NCI-H1436 (cell line): ENCODE measurements around the gene MACF1.
"Not testable (repeated sequence)": the region's sequence is repeated elsewhere in the genome, so short reads cannot be mapped to it uniquely, and the experiment has no call there.

ENCODE experiments used
- DNase-seq: peaks from one replicate; lab custom pipeline; 2025; lab: John Stamatoyannopoulos, UW

MACF1 gene

GRCh38 chr1:39422614-39423013 is 218.1 kb downstream of the MACF1 start:
- no peak for DNase-seq

GRCh38 chr1:39425151-39425550 is 220.7 kb downstream of the MACF1 start:
- DNase-seq: no peak

DNA sequence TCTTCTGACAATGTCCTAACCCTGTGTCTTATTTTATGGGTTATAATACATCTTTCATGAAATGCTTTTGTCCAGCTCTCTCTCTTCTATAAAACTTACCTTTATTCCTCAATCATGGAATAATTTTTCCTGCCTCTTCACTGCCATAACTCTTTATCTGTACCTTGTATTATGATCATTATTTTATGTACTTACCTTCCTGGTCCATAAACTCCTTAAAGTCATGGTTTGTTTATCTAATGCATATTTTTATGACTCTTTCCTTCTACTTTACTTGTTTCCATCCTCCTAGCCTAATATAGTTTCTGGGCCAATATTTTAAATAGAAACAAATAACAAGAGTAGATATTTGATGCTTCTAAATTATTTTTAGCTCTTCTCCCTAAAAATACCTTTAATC is 221.1 kb downstream of the MACF1 start:
- no peak for DNase-seq

DNA sequence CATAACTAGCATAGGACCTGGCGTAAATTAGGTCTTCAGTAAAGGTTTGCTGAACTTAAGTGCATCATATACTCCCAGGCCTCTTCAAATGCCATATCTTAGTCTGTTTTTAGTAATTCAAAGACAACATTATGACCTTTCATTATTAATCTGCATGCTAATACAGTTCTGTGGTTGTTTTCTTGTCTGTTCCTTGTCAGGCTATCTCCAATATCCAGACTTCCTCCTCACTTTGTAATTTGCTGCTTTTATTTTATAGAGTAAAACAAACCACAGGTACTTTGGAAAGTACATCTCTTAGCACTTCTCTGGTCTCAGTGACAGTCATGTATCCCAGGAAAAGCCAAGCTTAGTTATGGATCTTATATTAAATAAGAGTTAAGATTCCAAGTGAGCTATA is 221.9 kb downstream of the MACF1 start:
- DNase-seq: no peak

- no peak for DNase-seq
These were observed 222.9 kb downstream of the MACF1 start for GRCh38 chr1:39427374-39427773.

DNA sequence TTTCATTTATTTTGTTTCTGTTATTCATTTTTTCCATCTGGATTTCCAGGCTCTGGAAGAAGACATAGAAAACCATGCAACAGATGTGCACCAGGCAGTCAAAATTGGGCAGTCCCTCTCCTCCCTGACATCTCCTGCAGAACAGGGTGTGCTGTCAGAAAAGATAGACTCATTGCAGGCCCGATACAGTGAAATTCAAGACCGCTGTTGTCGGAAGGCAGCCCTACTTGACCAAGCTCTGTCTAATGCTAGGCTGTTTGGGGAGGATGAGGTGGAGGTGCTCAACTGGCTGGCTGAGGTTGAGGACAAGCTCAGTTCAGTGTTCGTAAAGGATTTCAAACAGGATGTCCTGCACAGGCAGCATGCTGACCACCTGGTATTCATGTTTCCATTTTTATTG is 223.4 kb downstream of the MACF1 start:
- no peak for DNase-seq

GRCh38 chr1:39431927-39432326 is 227.4 kb downstream of the MACF1 start:
- DNase-seq: no peak

GRCh38 chr1:39434797-39435395 is 230.4 kb downstream of the MACF1 start:
- DNase-seq: no peak

GRCh38 chr1:39435597-39435996 is 231.1 kb downstream of the MACF1 start:
- no peak for DNase-seq

GRCh38 chr1:39436842-39437241 is 232.3 kb downstream of the MACF1 start:
- no peak for DNase-seq

DNA sequence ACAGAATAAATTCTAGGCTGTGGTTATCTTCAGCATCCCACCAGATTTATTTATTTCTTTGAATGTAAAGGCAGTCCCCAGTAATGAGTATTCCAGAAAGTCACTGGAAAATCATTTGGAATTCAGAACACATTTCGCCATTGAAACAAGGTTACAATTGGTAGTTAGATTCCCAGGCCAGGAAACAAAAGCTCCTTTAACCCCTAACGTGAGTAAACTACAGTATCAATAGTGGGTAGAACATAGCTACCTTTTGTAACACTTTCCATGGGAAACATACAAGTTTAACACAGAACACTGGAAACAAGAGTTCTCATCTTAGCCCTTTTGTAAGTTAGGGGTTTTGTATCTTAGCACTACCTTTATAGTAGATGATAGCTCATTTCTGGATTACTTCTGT is 233.5 kb downstream of the MACF1 start:
- DNase-seq: no peak

- no peak for DNase-seq
These were observed 236.4 kb downstream of the MACF1 start for GRCh38 chr1:39440856-39441255.

DNA sequence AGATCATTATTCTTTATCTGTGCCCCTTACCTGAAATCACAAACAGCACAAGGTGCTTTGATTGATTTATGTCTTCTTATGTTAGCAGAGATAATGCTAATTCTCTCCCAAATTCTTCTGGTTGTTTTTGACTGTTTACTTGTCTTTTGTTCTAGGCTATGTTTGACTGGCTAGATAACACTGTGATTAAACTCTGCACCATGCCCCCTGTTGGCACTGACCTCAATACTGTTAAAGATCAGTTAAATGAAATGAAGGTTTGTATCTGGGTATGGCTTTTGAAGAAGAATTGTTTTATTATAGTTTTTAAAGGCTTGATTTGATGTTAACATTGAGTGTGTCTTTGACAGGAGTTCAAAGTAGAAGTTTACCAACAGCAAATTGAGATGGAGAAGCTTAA is 237.3 kb downstream of the MACF1 start:
- DNase-seq: no peak

DNA sequence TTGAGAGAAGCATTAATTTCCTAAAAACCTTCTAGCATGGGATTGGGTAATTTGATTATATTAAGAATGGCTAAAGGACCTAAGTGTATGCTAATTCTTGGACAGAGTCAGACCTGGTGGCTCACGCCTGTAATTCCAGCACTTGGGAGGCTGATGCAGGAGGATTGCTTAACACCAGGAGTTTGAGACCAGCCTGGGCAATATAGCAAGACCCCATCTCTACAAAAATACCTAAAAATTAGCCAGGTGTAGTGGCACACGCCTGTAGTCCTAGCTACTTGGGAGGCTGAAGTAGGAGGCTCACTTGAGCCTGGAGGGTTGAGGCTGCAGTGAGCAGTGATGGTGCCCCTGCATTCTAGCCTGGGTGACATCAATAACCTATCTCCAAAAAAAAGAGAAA is 241.1 kb downstream of the MACF1 start:
- DNase-seq: no peak

DNA sequence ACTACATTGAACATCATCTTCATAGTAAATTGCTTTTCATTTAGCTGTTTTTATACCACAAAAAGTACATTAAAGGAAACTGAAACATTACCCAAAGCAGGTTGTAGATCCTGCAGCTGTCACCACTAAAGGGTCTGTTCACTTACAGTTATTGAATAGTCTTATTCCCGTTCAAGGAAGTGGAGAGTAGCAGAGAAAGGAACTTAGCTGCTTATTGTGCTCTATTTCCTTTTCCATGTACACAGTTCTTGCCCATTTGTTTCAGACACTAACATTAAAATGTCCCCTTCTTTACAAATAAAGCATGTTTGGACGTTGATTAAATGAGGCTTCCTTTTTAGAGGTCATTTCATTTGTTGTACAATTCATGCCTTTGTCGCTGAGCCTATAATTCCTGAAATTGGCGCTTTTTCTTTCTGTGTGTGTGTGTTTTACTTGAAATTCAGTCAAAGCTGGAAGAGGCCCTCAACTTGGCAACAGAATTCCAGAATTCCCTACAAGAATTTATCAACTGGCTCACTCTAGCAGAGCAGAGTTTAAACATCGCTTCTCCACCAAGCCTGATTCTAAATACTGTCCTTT is 242.6 kb downstream of the MACF1 start:
- no peak for DNase-seq

GRCh38 chr1:39450041-39450440 is 245.5 kb downstream of the MACF1 start:
- not testable (repeated sequence) for DNase-seq

DNA sequence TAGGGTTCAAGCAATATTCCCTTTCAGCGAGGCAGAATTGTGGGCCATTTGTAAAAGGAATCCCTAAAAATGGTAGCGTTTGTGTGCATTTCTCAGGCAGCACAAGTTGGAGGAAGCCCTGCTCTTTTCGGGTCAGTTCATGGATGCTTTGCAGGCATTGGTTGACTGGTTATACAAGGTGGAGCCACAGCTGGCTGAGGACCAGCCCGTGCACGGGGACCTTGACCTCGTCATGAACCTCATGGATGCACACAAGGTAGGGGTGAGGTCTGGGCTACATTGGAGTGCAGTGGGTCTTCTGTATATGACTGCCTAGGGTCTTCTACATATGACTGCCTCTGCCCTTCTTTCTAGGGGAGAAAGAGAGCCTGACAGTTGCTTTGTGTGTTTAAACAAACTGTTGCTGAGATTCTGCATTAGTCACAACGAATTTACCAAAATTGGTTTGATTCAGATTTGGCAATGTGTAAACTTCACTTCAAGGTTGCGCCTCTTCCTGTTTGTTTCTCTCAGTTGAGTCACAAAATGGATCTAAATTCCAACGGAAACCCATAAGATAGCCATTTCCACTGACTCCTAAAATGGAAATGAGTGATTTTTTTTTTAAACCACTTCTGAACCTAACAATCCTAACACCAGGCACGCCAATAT is 246.6 kb downstream of the MACF1 start:
- DNase-seq: no peak

GRCh38 chr1:39452081-39452480 is 247.6 kb downstream of the MACF1 start:
- no peak for DNase-seq

DNA sequence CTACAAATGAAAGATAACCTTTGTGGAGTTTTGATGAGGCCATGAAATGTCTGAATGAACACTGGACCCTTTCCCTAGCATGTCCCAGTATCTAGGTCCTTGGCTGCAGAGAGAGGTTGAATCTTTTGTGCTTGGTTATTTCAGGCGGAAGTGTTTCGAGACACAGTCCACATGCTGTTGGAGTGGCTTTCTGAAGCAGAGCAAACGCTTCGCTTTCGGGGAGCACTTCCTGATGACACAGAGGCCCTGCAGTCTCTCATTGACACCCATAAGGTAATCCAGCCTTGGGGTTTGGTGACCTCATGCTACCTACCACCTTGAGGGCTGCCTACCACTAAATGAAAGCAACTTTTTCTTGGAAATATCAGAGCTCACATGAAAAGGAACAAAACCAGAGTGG is 248.0 kb downstream of the MACF1 start:
- no peak for DNase-seq

DNA sequence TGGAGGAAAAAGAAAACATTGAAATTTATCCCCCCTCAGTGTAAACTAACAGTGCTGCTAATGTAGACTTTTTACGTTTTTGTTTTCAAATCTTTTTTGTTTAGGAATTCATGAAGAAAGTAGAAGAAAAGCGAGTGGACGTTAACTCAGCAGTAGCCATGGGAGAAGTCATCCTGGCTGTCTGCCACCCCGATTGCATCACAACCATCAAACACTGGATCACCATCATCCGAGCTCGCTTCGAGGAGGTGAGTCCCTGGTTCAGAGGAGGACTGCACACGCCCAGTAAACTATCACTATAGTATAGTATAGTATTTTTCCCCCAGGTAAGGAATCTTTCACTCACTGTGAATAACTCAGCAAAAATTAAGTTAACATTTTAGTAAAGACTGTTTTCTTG is 249.1 kb downstream of the MACF1 start:
- DNase-seq: no peak

DNA sequence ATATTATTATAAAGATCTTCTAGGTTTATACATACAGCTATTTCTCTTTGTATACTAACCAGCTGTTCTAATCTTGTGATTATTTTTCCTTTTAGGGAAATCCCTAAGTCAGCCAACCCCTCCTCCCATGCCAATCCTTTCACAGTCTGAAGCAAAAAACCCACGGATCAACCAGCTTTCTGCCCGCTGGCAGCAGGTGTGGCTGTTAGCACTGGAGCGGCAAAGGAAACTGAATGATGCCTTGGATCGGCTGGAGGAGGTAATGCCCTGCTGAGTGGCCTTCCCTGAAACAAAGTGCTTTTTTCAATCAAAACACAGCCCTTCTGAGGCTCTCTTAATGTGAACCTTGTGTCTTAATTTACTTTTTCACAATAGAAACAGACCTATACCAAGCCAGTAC is 254.5 kb downstream of the MACF1 start:
- no peak for DNase-seq

- no peak for DNase-seq
These were observed 257.6 kb downstream of the MACF1 start for GRCh38 chr1:39462074-39462473.

DNA sequence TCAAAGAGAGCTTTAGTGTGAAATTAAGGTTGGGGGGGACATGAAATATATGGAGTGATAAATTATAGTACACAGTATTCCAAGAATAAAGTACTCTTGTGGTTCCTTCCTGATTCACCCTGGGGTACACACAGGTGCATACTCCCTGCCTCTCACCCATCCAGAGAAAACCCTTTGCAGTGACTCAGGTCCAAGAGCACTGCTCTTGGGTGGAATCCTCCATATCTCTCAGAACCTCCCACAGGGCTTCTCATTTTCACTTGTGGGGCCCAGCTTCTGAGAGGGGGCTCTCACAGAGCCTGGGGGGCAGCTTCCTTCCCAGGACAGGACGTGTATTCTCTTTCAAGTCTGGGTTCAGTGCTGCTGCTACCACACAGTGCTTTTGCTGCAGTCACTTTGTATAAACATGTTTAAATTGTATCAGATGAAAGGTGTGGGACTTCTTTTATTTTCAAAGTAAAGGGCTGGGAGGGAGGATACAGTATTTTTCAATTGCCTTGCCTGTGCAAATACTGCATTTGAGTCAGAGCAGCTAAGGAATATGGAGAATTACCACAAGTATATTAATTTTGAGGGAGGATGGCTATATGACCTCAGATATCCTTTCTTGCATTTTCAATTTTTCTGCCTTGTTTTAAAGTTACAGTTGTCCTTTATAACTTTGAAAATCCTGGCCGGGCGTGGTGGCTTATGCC is 262.1 kb downstream of the MACF1 start:
- DNase-seq: no peak
